Ascending aorta (tissue), 2 donors: ENCODE data around the gene C1QTNF8. TPM values are rescaled to one million over a fixed set of nuclear protein-coding genes. Genes with fewer than 3 reads are reported as not detected.

Experiments used
- DNase-seq, 2 donors: peaks; one replicate each; pipeline ENCODE4 v3.0.0-alpha.2; 2019; ENCODE audit warnings: low spot score in 2 of 2
- H3K27ac ChIP-seq, 2 donors: fragments of 200-600 bp; sonication (generic); one replicate each; pipeline ENCODE4 v1.5.1; 2016 to 2017; ENCODE audit warnings: mild to moderate bottlenecking in 1 of 2
- H3K27me3 ChIP-seq: fragments of 200-600 bp; sonication (generic); one replicate; pipeline ENCODE4 v1.5.1; 2017
- H3K36me3 ChIP-seq, 2 donors: fragments of 200-600 bp; sonication (generic); one replicate each; pipeline ENCODE4 v1.5.1; 2016
- H3K4me1 ChIP-seq, 2 donors: fragments of 200-600 bp; sonication (generic); one replicate each; pipeline ENCODE4 v1.5.1; 2016 to 2017; ENCODE audit warnings: mild to moderate bottlenecking in 1 of 2
- H3K4me3 ChIP-seq, 2 donors: fragments of 200-600 bp; sonication (generic); one replicate each; pipeline ENCODE4 v1.5.1; 2016 to 2017; ENCODE audit warnings: mild to moderate bottlenecking in 1 of 2
- H3K9me3 ChIP-seq, 2 donors: fragments of 200-600 bp; sonication (generic); one replicate each; pipeline ENCODE4 v1.5.1; 2016
- CTCF ChIP-seq, 3 experiments: fragments of 200-600 bp in 2 of 3; fragments of 450-650 bp in 1 of 3; sonication (generic) in 2 of 3; IDR thresholded peaks; one replicate each; pipeline ENCODE4 v1.5.1; 2016 to 2019; ENCODE audit warnings: antibody characterized with exemption in 3 of 3, mild to moderate bottlenecking in 1 of 3, moderate library complexity in 1 of 3
- intact Hi-C: fragments of 100-400 bp; cut with DNase I; formaldehyde crosslinking; loops from one replicate; pipeline ENCODE4 v1.15.1; 2023
- total RNA-seq: library from RNA; depleted of rRNA; stranded (reverse); fragments of >200 nt; gene quantifications from one replicate; pipeline ENCODE4 v1.1.0, GENCODE V29; 2016

C1QTNF8 gene
- total RNA-seq, 1 donor from 2014 or later, result not detected

- Histone ChIP-seq H3K36me3 (no peaks in the 10 kb centered on the region), H3K4me1 (peaks cover 0 to 1% of the 10 kb centered on the region in 2 donors), H3K27me3 (peaks cover 20% of the 10 kb centered on the region), H3K9me3 (no peaks in the 10 kb centered on the region), H3K4me3 (no peak overlapping the region), H3K27ac (no peak overlapping the region)
- no peak for DNase-seq
- intact Hi-C loops, result no loop called here
- no peak for TF ChIP-seq CTCF (IDR thresholded peaks at IDR 0.05)
These were observed 30.4 kb downstream of the C1QTNF8 start for GRCh38 chr16:1065469-1066128.

- no peaks in the 10 kb centered on the region for H3K36me3 ChIP-seq
- intact Hi-C loops, result no loop called here
- H3K27me3 ChIP-seq, result peaks cover 9% of the 10 kb centered on the region
- H3K4me1 ChIP-seq, result no peaks in the 10 kb centered on the region
- no peak overlapping the region for H3K4me3 ChIP-seq
- no peak overlapping the region for H3K27ac ChIP-seq
- TF ChIP-seq CTCF (IDR thresholded peaks at IDR 0.05), result no peak
- DNase-seq, result no peak
- no peaks in the 10 kb centered on the region for H3K9me3 ChIP-seq
These were observed 32.3 kb downstream of the C1QTNF8 start for GRCh38 chr16:1063728-1064127.

GRCh38 chr16:1062895-1063294 is 33.1 kb downstream of the C1QTNF8 start:
- intact Hi-C loops, result no loop called here
- no peaks in the 10 kb centered on the region for H3K36me3 ChIP-seq
- H3K27me3 ChIP-seq, result peaks cover 9% of the 10 kb centered on the region
- H3K9me3 ChIP-seq, result no peaks in the 10 kb centered on the region
- TF ChIP-seq CTCF (IDR thresholded peaks at IDR 0.05), result no peak
- no peak for DNase-seq
- no peak overlapping the region for H3K4me3 ChIP-seq
- H3K27ac ChIP-seq, result no peak overlapping the region
- no peaks in the 10 kb centered on the region for H3K4me1 ChIP-seq

GRCh38 chr16:1061769-1062505 is 34.1 kb downstream of the C1QTNF8 start:
- H3K4me3 ChIP-seq, result no peak overlapping the region
- no peak for TF ChIP-seq CTCF (IDR thresholded peaks at IDR 0.05)
- no peaks in the 10 kb centered on the region for H3K9me3 ChIP-seq
- intact Hi-C loops, result no loop called here
- no peaks in the 10 kb centered on the region for H3K36me3 ChIP-seq
- H3K27me3 ChIP-seq, result peaks cover 9% of the 10 kb centered on the region
- peaks cover 0 to 5% of the 10 kb centered on the region in 2 donors for H3K4me1 ChIP-seq
- no peak for DNase-seq
- H3K27ac ChIP-seq, result no peak overlapping the region

GRCh38 chr16:1060416-1061340 is 35.4 kb downstream of the C1QTNF8 start:
- no peaks in the 10 kb centered on the region for H3K9me3 ChIP-seq
- H3K27me3 ChIP-seq, result no peaks in the 10 kb centered on the region
- H3K4me3 ChIP-seq, result no peak overlapping the region
- H3K27ac ChIP-seq, result no peak overlapping the region
- TF ChIP-seq CTCF (IDR thresholded peaks at IDR 0.05), result no peak
- H3K4me1 ChIP-seq, result peaks cover 0 to 5% of the 10 kb centered on the region in 2 donors
- no peak for DNase-seq
- intact Hi-C loops, result no loop called here
- H3K36me3 ChIP-seq, result no peaks in the 10 kb centered on the region
